ENCODE measurements around the gene SMYD3. TPM values are rescaled to one million over a fixed set of nuclear protein-coding genes. Genes with fewer than 3 reads are reported as not detected.

The SMYD3 gene
- total and polyA plus RNA-seq, 10 of the 15 experiments (the other 5 are each of a cell fraction or from before 2014, with no cell fraction given): 18.3 to 54.0 (median 24.8) TPM

DNA sequence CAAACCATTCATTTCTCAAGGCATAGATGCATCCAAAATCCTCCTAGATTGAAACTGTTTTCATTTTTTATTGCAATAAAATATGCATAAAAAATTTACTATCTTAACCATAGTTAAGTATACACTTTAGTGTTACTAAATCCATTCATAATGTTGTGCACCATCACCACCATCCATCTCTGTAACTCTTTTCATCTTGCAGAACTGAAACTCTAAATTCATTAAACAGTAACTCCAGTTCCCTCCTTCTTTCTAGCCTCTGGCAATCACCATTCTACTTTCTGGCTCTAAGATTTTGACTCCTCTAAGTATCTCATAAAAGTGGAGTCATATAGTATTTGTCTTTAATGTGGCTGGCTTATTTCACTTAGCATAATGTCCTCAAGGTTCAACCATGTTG is 236.8 kb downstream of the SMYD3 start:
- in situ Hi-C loops (cut with MboI) (no loop called here), intact Hi-C loops (cut with micrococcal nuclease; ENCODE audit: unreplicated experiment) (no loop called here)
- H3K4me1 ChIP-seq (ENCODE audit: control insufficient read depth, insufficient read depth, low read length): no peaks in the 10 kb centered on the region
- H3K27ac ChIP-seq (ENCODE audit: control insufficient read depth, insufficient read depth): no peak overlapping the region
- no peak for DNase-seq (ENCODE audit: low read depth, low spot score)
- BruUV-seq (replicated peaks): no TSS peak
- H3K4me2 ChIP-seq (ENCODE audit: control insufficient read depth, insufficient read depth): no peak overlapping the region
- no peaks in the 10 kb centered on the region for H3K27me3 ChIP-seq (replicated peaks in 1 of 2; ENCODE audit: control insufficient read depth in 2 of 2, insufficient read depth in 2 of 2, low read length in 1 of 2)
- peak; percentile 95 for ATAC-seq
- H3K79me2 ChIP-seq (ENCODE audit: control insufficient read depth, insufficient read depth, low read length): no peaks in the 10 kb centered on the region
- no peak overlapping the region for H3K9ac ChIP-seq (ENCODE audit: control insufficient read depth, insufficient read depth, low read length)
- TF ChIP-seq MEF2B (IDR thresholded peaks at IDR 0.05; ENCODE audit: partially characterized antibody, poor library complexity, severe bottlenecking) (no peak), NFYB (IDR thresholded peaks at IDR 0.05; ENCODE audit: insufficient read depth, low read depth, low read length) (no peak), ZNF24 (IDR thresholded peaks at IDR 0.05) (peak; percentile 50; the same call in 1 of the 2 replicates), NBN (IDR thresholded peaks at IDR 0.05) (peak; percentile 39; the same call in 1 of the 2 replicates), BACH1 (IDR thresholded peaks at IDR 0.05; ENCODE audit: borderline replicate concordance) (no peak), MTA2 (IDR thresholded peaks at IDR 0.05; ENCODE audit: low read depth) (0 out of 2 replicates have a peak, but pooled peaks have one; percentile 21), SPI1 (IDR thresholded peaks at IDR 0.05; ENCODE audit: borderline replicate concordance, insufficient read depth, low read depth, low read length) (peak; percentile 68; the same call in 1 of the 2 replicates)
- TF ChIP-seq, protein P1, sequence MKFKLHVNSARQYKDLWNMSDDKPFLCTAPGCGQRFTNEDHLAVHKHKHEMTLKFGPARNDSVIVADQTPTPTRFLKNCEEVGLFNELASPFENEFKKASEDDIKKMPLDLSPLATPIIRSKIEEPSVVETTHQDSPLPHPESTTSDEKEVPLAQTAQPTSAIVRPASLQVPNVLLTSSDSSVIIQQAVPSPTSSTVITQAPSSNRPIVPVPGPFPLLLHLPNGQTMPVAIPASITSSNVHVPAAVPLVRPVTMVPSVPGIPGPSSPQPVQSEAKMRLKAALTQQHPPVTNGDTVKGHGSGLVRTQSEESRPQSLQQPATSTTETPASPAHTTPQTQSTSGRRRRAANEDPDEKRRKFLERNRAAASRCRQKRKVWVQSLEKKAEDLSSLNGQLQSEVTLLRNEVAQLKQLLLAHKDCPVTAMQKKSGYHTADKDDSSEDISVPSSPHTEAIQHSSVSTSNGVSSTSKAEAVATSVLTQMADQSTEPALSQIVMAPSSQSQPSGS (IDR thresholded peaks at IDR 0.05; ENCODE audit: low read length): no peak
- TF ChIP-seq, protein P2, sequence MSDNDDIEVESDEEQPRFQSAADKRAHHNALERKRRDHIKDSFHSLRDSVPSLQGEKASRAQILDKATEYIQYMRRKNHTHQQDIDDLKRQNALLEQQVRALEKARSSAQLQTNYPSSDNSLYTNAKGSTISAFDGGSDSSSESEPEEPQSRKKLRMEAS (IDR thresholded peaks at IDR 0.05; ENCODE audit: low read depth, low read length): no peak
- POLR2A ChIA-PET: no interaction called here
- CTCF ChIA-PET: no interaction called here
- RAD21 ChIA-PET (ENCODE audit: unreplicated experiment): no interaction called here
- no peaks in the 10 kb centered on the region for H3K36me3 ChIP-seq (ENCODE audit: control insufficient read depth in 2 of 2, insufficient read depth in 2 of 2, low read length in 1 of 2)
- H3K9me3 ChIP-seq (replicated peaks; ENCODE audit: control insufficient read depth, insufficient read depth, low read length): no peaks in the 10 kb centered on the region
- H3K4me3 ChIP-seq: no peak overlapping the region
- FAIRE-seq: peak; percentile 35
- no peaks in the 10 kb centered on the region for H4K20me1 ChIP-seq (ENCODE audit: control insufficient read depth, insufficient read depth)
- no peak overlapping the region for H2AFZ ChIP-seq (ENCODE audit: control insufficient read depth, low read depth, low read length)
- SMC1A ChIA-PET (ENCODE audit: uncharacterized antibody, unreplicated experiment): no interaction called here
